Hippocampal formation (tissue), 2 donors: ENCODE data around the gene POTEF.
"Not testable (repeated sequence)": the region's sequence is repeated elsewhere in the genome, so short reads cannot be mapped to it uniquely, and the experiment has no call there.

Experiments
- DNase-seq, 2 donors: peaks; one replicate each; lab custom pipeline; 2025; lab: John Stamatoyannopoulos, UW

Gene POTEF

GRCh38 chr2:130129120-130129829 lies at the start of gene POTEF:
POTEF (minus strand) TSS chr2:130129222; CDS start chr2:130120515, 8,707 bp downstream.
- DNase-seq = not testable (repeated sequence)

- DNase-seq = not testable (repeated sequence)
Measured at GRCh38 chr2:130174866-130175265, 45.8 kb upstream of the POTEF start.

- no peak for DNase-seq
Measured at GRCh38 chr2:130169896-130170295, 40.9 kb upstream of the POTEF start.

GRCh38 chr2:130169163-130169562 lies 40.1 kb upstream of the POTEF start:
- DNase-seq = not testable (repeated sequence)

GRCh38 chr2:130166611-130167010 lies 37.6 kb upstream of the POTEF start:
- not testable (repeated sequence) for DNase-seq

- DNase-seq = no peak
Measured at GRCh38 chr2:130165293-130166016, 36.4 kb upstream of the POTEF start.

- DNase-seq = no peak
Measured at GRCh38 chr2:130162968-130163367, 33.9 kb upstream of the POTEF start.

- not testable (repeated sequence) for DNase-seq
Measured at GRCh38 chr2:130162486-130162885, 33.5 kb upstream of the POTEF start.

GRCh38 chr2:130160838-130161705 lies 32.0 kb upstream of the POTEF start:
- not testable (repeated sequence) for DNase-seq

GRCh38 chr2:130160131-130160530 lies 31.1 kb upstream of the POTEF start:
- DNase-seq = no peak

- not testable (repeated sequence) for DNase-seq
Measured at GRCh38 chr2:130159376-130159775, 30.4 kb upstream of the POTEF start.

GRCh38 chr2:130158631-130159030 lies 29.6 kb upstream of the POTEF start:
- no peak for DNase-seq

GRCh38 chr2:130157825-130158514 lies 28.9 kb upstream of the POTEF start:
- not testable (repeated sequence) for DNase-seq

- not testable (repeated sequence) for DNase-seq
Measured at GRCh38 chr2:130157354-130157753, 28.3 kb upstream of the POTEF start.

GRCh38 chr2:130156624-130157004 lies 27.6 kb upstream of the POTEF start:
- no peak for DNase-seq

GRCh38 chr2:130155956-130156623 lies 27.1 kb upstream of the POTEF start:
- DNase-seq = peak in 1 of 2 donors; percentile 11

GRCh38 chr2:130154773-130155765 lies 26.0 kb upstream of the POTEF start:
- DNase-seq = no peak

GRCh38 chr2:130154423-130154770 lies 25.4 kb upstream of the POTEF start:
- not testable (repeated sequence) for DNase-seq

- DNase-seq = not testable (repeated sequence)
Measured at GRCh38 chr2:130153721-130154422, 24.9 kb upstream of the POTEF start.
